Measurements from ENCODE around the gene PHF20. TPM values are rescaled to one million over a fixed set of nuclear protein-coding genes. Genes with fewer than 3 reads are reported as not detected.

PHF20 gene
- total and polyA plus RNA-seq, 9 donors, result 17.6 to 70.0 (median 47.0) TPM

GRCh38 chr20:35952480-35953386 is 180.9 kb downstream of the PHF20 start:
- DNase-seq, result no peak
- intact Hi-C loops (cut with DNase I), result no loop called here
- Histone ChIP-seq H3K4me3 (peak overlapping the region; percentile 85), H3K9me3 (no peaks in the 10 kb centered on the region), H3K36me3 (no peaks in the 10 kb centered on the region), H3K27me3 (no peaks in the 10 kb centered on the region), H3K4me1 (ENCODE audit: insufficient read depth) (peaks cover 7% of the 10 kb centered on the region), H3K27ac (peak overlapping the region; percentile 96 to 97)
- TF ChIP-seq POLR2A (IDR thresholded peaks at IDR 0.05) (no peak), EP300 (IDR thresholded peaks at IDR 0.05) (no peak)
- TF ChIP-seq, protein P1, sequence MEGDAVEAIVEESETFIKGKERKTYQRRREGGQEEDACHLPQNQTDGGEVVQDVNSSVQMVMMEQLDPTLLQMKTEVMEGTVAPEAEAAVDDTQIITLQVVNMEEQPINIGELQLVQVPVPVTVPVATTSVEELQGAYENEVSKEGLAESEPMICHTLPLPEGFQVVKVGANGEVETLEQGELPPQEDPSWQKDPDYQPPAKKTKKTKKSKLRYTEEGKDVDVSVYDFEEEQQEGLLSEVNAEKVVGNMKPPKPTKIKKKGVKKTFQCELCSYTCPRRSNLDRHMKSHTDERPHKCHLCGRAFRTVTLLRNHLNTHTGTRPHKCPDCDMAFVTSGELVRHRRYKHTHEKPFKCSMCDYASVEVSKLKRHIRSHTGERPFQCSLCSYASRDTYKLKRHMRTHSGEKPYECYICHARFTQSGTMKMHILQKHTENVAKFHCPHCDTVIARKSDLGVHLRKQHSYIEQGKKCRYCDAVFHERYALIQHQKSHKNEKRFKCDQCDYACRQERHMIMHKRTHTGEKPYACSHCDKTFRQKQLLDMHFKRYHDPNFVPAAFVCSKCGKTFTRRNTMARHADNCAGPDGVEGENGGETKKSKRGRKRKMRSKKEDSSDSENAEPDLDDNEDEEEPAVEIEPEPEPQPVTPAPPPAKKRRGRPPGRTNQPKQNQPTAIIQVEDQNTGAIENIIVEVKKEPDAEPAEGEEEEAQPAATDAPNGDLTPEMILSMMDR (IDR thresholded peaks at IDR 0.05), result no peak
- 46 to 52% (median 49%) methylated on average over 6 of the region's 6 CpGs for WGBS, 3 donors

- no peaks in the 10 kb centered on the region for H3K27me3 ChIP-seq
- H3K4me3 ChIP-seq, result peak overlapping the region; percentile 85
- H3K27ac ChIP-seq, result peak overlapping the region; percentile 96 to 97
- no peaks in the 10 kb centered on the region for H3K9me3 ChIP-seq
- no peak for DNase-seq
- 1% methylated on average over 42 to 65 of the region's 65 CpGs for WGBS, 3 donors
- peaks cover 7% of the 10 kb centered on the region for H3K4me1 ChIP-seq (ENCODE audit: insufficient read depth)
- TF ChIP-seq POLR2A (IDR thresholded peaks at IDR 0.05) (no peak), EP300 (IDR thresholded peaks at IDR 0.05) (no peak)
- TF ChIP-seq, protein P1 (IDR thresholded peaks at IDR 0.05), result no peak
- intact Hi-C loops (cut with DNase I), result no loop called here
- no peaks in the 10 kb centered on the region for H3K36me3 ChIP-seq
Measured at GRCh38 chr20:35953387-35954199, 181.8 kb downstream of the PHF20 start.

GRCh38 chr20:35954200-35954906 is 182.5 kb downstream of the PHF20 start, which contains the start of gene SCAND1:
Gene SCAND1 (minus strand): TSS chr20:35954502. CDS start chr20:35954284, 218 bp downstream.
- Histone ChIP-seq H3K36me3 (no peaks in the 10 kb centered on the region), H3K9me3 (no peaks in the 10 kb centered on the region), H3K27me3 (no peaks in the 10 kb centered on the region), H3K27ac (peak within 1 kb of the TSS; percentile 96 to 97), H3K4me1 (ENCODE audit: insufficient read depth) (peaks cover 7% of the 10 kb centered on the region), H3K4me3 (peak within 1 kb of the TSS; percentile 85)
- DNase-seq, result peak; percentile 95 to 98 (median 96)
- TF ChIP-seq POLR2A (IDR thresholded peaks at IDR 0.05) (peak; percentile 87), EP300 (IDR thresholded peaks at IDR 0.05) (no peak)
- TF ChIP-seq, protein P1 (IDR thresholded peaks at IDR 0.05), result peak; percentile 97 to 99 (median 97)
- 0 to 1% (median 0%) methylated on average over 70 to 76 of the region's 76 CpGs for WGBS, 3 donors
- intact Hi-C loops (cut with DNase I), result no loop called here

GRCh38 chr20:35954907-35955251 is 183.1 kb downstream of the PHF20 start:
- WGBS, 3 donors, result 1 to 4% (median 2%) methylated on average over 19 of the region's 19 CpGs
- intact Hi-C loops (cut with DNase I), result no loop called here
- H3K9me3 ChIP-seq, result no peaks in the 10 kb centered on the region
- DNase-seq, result no peak
- TF ChIP-seq, protein P1 (IDR thresholded peaks at IDR 0.05), result no peak
- TF ChIP-seq EP300 (IDR thresholded peaks at IDR 0.05) (no peak), POLR2A (IDR thresholded peaks at IDR 0.05) (no peak)
- no peaks in the 10 kb centered on the region for H3K27me3 ChIP-seq
- peaks cover 7% of the 10 kb centered on the region for H3K4me1 ChIP-seq (ENCODE audit: insufficient read depth)
- peak overlapping the region; percentile 61 to 97 for H3K27ac ChIP-seq
- no peaks in the 10 kb centered on the region for H3K36me3 ChIP-seq
- peak overlapping the region; percentile 85 for H3K4me3 ChIP-seq

All from ovary (tissue), 9 donors.